NCI-H1092 (cell line): ENCODE data around the gene RPUSD2.
"Not testable (repeated sequence)": the region's sequence is repeated elsewhere in the genome, so short reads cannot be mapped to it uniquely, and the experiment has no call there.

Experiments
- DNase-seq: peaks from one replicate; lab custom pipeline; 2025; lab: John Stamatoyannopoulos, UW

RPUSD2 gene

GRCh38 chr15:40565333-40566238 lies 3.5 kb upstream of the RPUSD2 start:
- DNase-seq, result no peak

DNA sequence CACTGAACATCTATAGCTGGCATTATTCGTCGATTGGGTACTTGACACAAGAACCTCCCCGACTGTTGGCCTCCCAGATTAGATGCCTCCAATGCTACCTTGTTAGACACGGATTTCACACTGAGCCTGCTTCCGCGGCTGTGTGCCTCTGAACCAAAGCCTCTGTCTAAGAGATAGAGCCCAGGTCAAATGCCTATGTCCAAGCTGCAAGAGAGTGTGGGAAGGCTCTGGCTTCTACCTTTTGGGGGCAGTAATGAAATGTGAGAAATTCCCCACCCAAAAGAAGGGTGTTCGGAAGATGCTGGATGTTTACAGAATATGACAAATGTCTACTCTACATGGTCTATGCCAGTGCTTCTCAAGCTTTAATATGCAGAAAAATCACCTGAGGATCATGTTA lies 2.0 kb upstream of the RPUSD2 start:
- no peak for DNase-seq

- DNase-seq, result no peak
These were observed 6.0 kb downstream of the RPUSD2 start for GRCh38 chr15:40575113-40575512.

DNA sequence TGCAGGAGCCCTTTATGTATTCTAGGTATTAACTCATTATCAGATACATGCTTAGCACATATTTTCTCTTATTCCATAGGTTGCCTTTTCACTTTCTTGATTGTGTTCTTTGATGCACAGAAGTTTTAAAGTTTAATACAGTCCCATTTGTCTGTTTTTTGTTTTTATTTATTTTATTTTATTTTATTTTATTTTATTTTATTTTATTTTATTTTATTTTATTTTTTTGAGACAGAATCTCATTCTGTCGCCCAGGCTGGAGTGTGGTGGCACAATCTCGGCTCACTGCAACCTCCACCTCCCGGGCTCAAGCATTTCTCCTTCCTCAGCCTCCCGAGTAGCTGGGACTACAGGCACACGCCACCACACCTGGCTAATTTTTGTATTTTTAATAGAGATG lies 7.8 kb downstream of the RPUSD2 start:
- DNase-seq, result not testable (repeated sequence)

GRCh38 chr15:40578892-40579291 lies 9.8 kb downstream of the RPUSD2 start:
- no peak for DNase-seq

GRCh38 chr15:40581796-40582195 lies 12.7 kb downstream of the RPUSD2 start:
- DNase-seq, result not testable (repeated sequence)

GRCh38 chr15:40582726-40583246 lies 13.7 kb downstream of the RPUSD2 start:
- no peak for DNase-seq

DNA sequence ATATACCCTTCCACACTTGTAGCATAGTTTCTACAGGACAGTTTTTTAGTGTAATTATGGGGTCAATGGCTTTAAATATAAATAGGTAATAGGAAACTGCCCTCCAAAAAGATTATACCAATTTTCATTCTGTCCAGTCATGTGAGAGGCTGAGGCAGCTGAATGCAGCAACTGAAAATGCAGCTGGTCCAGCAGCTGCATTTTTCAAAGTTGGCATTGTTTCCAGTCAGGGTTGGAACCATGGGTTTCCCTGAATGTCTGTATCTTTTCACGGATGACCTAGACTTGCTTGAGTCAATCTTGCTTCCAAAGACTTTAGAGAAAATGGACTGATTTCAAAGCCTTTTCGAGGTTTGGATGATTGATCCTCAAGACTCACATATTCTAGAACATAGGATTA lies 15.1 kb downstream of the RPUSD2 start:
- DNase-seq, result no peak

DNA sequence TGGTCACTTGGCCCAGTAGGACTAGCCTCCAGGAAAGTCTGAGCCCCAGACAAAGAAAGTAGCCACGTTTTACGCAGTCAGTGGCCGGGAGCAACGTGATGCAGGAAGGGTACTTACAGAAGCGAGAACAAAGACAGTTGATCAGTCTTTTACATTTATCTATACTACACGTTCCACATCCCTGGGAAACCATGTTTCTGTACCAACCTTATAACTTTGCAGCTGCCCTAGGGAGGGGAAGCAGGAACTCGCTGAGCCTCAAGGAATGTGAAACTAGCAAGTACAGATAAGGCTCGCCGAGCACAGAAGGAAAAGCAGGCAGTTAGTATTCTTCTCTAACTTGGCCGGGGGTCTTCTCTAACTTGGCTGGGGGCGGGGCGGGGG lies 21.6 kb downstream of the RPUSD2 start:
- no peak for DNase-seq

DNA sequence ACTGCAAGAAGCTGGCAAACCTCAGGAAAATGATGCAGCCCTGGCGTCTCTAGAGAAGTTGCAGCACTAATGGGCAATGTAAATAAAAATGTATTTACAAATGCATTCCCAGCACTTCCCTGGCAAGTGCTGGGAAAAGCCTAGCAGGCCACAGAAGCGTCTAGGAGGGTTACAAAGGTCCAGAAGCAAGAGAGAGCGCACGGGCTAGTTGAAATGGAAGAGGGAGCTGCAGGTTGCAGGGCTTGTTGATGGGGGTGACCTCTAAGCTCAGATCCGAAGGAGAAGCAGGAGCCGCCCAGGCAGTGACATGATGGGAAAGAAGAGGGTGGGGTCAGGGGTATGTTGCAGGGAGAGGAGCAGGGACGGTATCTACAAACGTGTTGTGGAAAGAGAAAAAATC lies 22.3 kb downstream of the RPUSD2 start:
- DNase-seq, result no peak

DNA sequence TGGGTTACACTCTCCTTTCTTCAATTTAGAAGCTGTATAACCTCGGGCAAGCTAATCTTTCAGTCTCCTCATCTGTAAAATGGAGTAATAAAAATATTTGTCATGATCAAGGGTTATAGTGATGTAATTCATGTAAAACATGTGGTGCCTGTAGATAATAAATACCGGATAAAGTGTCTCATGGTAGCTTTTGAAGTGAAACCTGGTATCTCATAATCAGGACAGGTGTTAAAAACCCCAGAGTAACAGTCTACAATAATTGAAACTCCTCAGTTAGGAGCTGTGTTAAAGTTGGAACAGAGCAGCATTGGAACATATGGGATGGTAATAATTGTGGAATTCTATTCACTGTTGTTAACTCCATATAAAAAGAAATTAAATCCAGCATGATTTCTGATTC lies 24.1 kb downstream of the RPUSD2 start:
- DNase-seq, result no peak

- peak; percentile 91 for DNase-seq
These were observed 24.7 kb downstream of the RPUSD2 start, which contains the start of gene KNL1 for GRCh38 chr15:40593588-40594428. Gene KNL1 (plus strand): TSS chr15:40594249. CDS start chr15:40602932, 8,683 bp downstream.

DNA sequence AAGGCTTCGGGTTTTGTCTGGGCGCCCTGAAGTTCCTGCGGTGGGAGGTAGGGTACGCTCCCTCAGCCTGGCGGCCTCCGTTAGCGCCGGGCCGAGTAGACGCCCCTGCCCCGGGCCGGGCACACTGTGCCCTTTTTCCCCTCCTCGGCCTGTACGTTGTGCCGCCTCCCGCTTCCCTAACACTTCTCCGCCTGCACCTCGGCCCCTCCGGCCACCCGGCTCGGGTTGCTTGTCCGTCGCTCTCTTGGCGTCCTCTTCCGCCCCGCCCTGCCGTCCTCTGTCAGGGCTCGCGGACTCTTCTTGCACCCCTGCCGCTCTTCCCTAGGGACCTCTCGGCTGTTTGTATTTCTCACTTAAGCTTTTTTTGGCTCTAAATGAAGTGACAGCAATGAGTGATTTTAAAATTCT lies 25.3 kb downstream of the RPUSD2 start:
- peak; percentile 28 for DNase-seq

GRCh38 chr15:40595219-40595618 lies 26.1 kb downstream of the RPUSD2 start:
- DNase-seq, result no peak

GRCh38 chr15:40595773-40596172 lies 26.7 kb downstream of the RPUSD2 start:
- DNase-seq, result no peak

- DNase-seq, result no peak
These were observed 27.9 kb downstream of the RPUSD2 start for GRCh38 chr15:40597024-40597423.

GRCh38 chr15:40598126-40598525 lies 29.0 kb downstream of the RPUSD2 start:
- no peak for DNase-seq

DNA sequence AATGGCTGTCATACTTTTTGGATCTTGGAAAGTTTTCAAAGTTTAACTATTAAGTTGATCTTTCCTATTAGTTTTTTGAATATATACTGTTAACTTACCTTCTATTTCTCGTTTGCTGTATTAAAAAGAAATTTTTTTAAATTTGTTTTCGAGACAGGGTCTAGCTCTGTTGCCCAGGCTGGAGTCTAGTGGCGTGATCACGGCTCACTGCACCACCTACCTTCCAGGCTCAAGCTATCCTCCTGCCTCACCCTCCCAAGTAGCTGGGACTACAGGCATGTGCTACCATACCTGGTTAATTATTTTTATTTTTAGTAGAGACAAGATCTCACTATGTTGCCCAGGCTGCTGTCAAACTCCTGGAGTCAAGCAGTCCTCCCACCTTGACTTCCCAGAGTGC lies 29.6 kb downstream of the RPUSD2 start:
- no peak for DNase-seq

DNA sequence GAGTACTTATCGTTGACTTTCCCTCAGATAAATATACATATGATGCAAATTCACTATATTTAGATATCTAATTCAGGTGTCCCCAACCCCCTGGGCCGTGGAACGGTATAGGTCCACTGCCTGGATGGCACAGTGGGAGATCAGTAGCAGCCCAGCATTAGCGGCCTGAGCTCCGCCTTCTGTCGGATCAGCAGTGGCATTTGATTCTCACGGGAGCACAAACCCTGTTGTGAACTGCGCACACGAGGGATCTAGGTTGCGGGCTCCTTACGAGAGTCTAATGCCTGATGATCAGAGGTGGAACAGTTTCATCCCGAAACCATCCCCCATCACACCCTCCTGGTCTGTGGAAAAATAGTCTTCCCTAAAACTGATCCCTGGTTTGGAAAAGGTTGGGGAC lies 31.9 kb downstream of the RPUSD2 start:
- DNase-seq, result no peak

DNA sequence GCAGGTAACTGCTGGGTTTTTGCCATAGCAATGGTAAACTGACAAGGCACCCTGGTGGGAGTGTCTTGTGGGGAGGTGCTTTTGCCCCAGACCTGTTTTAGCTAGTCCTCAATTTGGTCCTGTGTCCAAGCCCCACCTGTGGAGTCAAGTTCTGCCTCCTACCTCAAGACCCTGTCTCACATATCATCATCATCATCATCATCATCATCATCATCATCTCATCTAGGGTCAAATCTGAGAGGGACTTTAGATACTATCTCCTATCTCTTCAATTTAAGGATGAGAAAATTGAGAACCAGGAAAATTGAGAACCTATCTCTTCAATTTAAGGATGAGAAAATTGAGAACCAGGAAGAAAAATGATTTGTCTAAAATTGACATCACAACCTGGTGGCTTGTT lies 34.8 kb downstream of the RPUSD2 start:
- DNase-seq, result no peak

DNA sequence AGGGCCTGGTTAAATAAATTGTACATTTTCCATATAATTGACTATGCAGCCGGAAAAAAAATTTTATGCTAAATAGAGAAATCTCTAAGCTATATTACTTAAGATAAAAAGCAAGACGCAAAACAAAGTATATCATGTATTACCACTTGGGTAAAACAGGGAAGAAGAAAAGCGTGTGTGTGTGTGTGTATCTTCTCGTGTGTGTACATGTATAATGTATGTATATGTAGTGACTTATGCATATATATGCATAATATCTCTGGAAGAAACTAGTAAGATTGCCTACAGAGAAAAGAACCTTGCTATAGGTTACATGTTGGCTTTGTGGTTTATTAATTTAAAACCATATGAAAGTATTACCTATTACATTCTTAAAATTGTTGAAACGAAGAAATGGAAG lies 44.0 kb downstream of the RPUSD2 start:
- no peak for DNase-seq

DNA sequence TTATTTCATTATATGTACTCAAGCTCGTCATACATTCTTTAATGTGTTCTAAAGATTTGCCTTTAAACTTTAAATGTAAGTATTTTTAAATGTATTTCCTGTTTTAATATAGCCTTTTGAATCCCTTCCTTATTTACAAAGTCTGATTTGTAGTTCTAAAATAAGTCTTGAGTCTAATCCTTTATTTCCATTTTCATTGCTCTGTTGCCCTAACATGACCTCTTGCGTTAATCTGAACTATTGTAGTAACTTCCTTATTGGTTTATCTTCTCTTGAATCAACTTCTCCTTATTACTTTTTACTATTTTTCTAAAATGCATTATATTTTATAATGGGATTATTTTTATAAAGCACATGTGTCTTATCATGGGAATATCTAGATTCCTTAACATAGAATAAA lies 48.9 kb downstream of the RPUSD2 start:
- DNase-seq, result no peak

DNA sequence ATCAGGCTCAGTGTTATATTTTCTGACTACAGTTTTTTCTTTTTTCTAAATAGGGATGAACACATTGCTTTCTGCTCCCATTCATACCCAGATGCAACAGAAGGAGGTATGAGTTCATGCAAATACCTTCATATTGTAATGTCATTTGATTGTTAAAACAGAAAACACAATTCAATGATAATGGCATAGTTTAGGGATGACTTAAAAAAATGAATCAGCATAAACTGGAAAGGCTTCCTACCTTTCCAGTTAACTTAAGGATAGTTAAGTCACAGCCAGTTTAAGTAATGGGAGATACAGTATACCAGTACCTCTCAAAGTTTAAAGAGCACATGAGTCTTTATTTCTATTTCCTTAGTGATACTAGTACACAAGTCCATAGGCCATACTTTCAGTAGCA lies 49.8 kb downstream of the RPUSD2 start:
- DNase-seq, result no peak
